Liver (tissue), 3 donors: ENCODE data around the gene MFF.

Source experiments
- EGR1 ChIP-seq, 2 donors: IDR thresholded peaks; 2 replicates each; pipeline ENCODE4 v1.6.1; 2016 to 2018; ENCODE audit warnings: antibody characterized with exemption in 2 of 2, low read depth in 2 of 2
- JUND ChIP-seq, 2 donors: IDR thresholded peaks; 2 replicates each; pipeline ENCODE4 v1.6.1; 2016; ENCODE audit warnings: antibody characterized with exemption in 2 of 2
- TF ChIP-seq, protein P1 (sequence below): fragments of 150-350 bp; IDR thresholded peaks from 2 replicates; pipeline ENCODE4 v1.5.1; 2017; ENCODE audit warnings: improper control_type of control experiment, low read depth, low read length; ENCODE audit not compliant: missing input control
- donor health status: healthy.
- donor health status: healthy.

- TF ChIP-seq, protein P1, sequence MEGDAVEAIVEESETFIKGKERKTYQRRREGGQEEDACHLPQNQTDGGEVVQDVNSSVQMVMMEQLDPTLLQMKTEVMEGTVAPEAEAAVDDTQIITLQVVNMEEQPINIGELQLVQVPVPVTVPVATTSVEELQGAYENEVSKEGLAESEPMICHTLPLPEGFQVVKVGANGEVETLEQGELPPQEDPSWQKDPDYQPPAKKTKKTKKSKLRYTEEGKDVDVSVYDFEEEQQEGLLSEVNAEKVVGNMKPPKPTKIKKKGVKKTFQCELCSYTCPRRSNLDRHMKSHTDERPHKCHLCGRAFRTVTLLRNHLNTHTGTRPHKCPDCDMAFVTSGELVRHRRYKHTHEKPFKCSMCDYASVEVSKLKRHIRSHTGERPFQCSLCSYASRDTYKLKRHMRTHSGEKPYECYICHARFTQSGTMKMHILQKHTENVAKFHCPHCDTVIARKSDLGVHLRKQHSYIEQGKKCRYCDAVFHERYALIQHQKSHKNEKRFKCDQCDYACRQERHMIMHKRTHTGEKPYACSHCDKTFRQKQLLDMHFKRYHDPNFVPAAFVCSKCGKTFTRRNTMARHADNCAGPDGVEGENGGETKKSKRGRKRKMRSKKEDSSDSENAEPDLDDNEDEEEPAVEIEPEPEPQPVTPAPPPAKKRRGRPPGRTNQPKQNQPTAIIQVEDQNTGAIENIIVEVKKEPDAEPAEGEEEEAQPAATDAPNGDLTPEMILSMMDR = no peak
- TF ChIP-seq JUND (IDR thresholded peaks at IDR 0.05) = no peak
- no peak for TF ChIP-seq EGR1 (IDR thresholded peaks at IDR 0.05; ENCODE audit: low read depth in 2 of 2)
These were observed 70.5 kb downstream of the MFF start for GRCh38 chr2:227395556-227395955.
